Kidney capillary endothelial cell (primary cell): ENCODE data around the gene TRIM9.
A peak's percentile ranks its signal among the peaks of the same experiment; 100 is the strongest.

Experiments used
- DNase-seq: peaks from one replicate; pipeline ENCODE4 v3.0.0-alpha.2; 2018; ENCODE audit warnings: low spot score

TRIM9 gene

GRCh38 chr14:50935126-50936015 is 159.5 kb downstream of the TRIM9 start:
- DNase-seq = no peak

- DNase-seq = no peak
Observed at GRCh38 chr14:50932592-50933495, 162.1 kb downstream of the TRIM9 start.

GRCh38 chr14:50932156-50932555 is 162.7 kb downstream of the TRIM9 start:
- no peak for DNase-seq

DNA sequence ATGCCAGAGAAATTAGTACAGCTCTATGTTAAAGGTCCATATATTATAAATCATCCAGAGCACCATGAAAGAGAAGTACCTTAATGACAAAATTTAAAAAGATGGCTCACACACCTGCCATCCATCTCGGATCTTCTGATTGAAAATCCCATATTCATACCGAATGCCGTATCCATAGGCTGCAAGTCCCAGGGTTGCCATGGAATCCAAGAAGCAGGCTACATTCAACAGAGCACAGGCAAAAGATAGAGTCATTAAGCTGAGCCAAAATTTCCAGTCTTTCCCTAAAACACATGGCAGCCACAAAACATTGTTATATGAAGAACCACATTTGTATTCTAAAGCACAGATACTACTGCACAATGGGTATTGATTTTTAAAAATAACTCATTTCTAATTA is 163.3 kb downstream of the TRIM9 start:
- DNase-seq = no peak

GRCh38 chr14:50929506-50929905 is 165.4 kb downstream of the TRIM9 start:
- no peak for DNase-seq

GRCh38 chr14:50928002-50928635 is 166.8 kb downstream of the TRIM9 start:
- no peak for DNase-seq

- peak; percentile 47 for DNase-seq
Observed at GRCh38 chr14:50926851-50927386, 168.0 kb downstream of the TRIM9 start.
